ENCODE measurements around the gene ANKDD1B.
"Not testable (repeated sequence)": the region's sequence is repeated elsewhere in the genome, so short reads cannot be mapped to it uniquely, and the experiment has no call there.

ANKDD1B gene

GRCh38 chr5:75611311-75612225 is at the start of gene ANKDD1B:
Gene ANKDD1B, plus strand, starts transcription at chr5:75611453. Its CDS starts 182 bp downstream, at chr5:75611635.
- no peak for DNase-seq

- not testable (repeated sequence) for DNase-seq
Measured at GRCh38 chr5:75565991-75566709, 45.1 kb upstream of the ANKDD1B start.

- DNase-seq = peak; percentile 30 to 39
Measured at GRCh38 chr5:75566710-75567309, 44.4 kb upstream of the ANKDD1B start.

GRCh38 chr5:75567710-75568109 is 43.5 kb upstream of the ANKDD1B start:
- DNase-seq = no peak

GRCh38 chr5:75568202-75568601 is 43.1 kb upstream of the ANKDD1B start:
- DNase-seq = no peak

GRCh38 chr5:75571547-75571946 is 39.7 kb upstream of the ANKDD1B start:
- no peak for DNase-seq

- no peak for DNase-seq
Measured at GRCh38 chr5:75574791-75575190, 36.5 kb upstream of the ANKDD1B start.

- DNase-seq = not testable (repeated sequence)
Measured at GRCh38 chr5:75578280-75578679, 33.0 kb upstream of the ANKDD1B start.

GRCh38 chr5:75584641-75585040 is 26.6 kb upstream of the ANKDD1B start:
- DNase-seq = no peak

- DNase-seq = no peak
Measured at GRCh38 chr5:75588666-75589065, 22.6 kb upstream of the ANKDD1B start.

- DNase-seq = no peak
Measured at GRCh38 chr5:75600535-75600934, 10.7 kb upstream of the ANKDD1B start.

- DNase-seq = no peak
Measured at GRCh38 chr5:75601567-75601966, 9.7 kb upstream of the ANKDD1B start.

- no peak for DNase-seq
Measured at GRCh38 chr5:75601996-75602395, 9.3 kb upstream of the ANKDD1B start.

GRCh38 chr5:75603371-75603770 is 7.9 kb upstream of the ANKDD1B start:
- DNase-seq = no peak

GRCh38 chr5:75603821-75604220 is 7.4 kb upstream of the ANKDD1B start:
- no peak for DNase-seq

GRCh38 chr5:75607341-75607740 is 3.9 kb upstream of the ANKDD1B start:
- DNase-seq = not testable (repeated sequence)

- DNase-seq = no peak
Measured at GRCh38 chr5:75608870-75609269, 2.4 kb upstream of the ANKDD1B start.

- DNase-seq = no peak
Measured at GRCh38 chr5:75610201-75610600, 1.1 kb upstream of the ANKDD1B start.

- DNase-seq = not testable (repeated sequence)
Measured at GRCh38 chr5:75610859-75611310, 368 bp upstream of the ANKDD1B start.

GRCh38 chr5:75612226-75612569 is 945 bp downstream of the ANKDD1B start:
- no peak for DNase-seq

- DNase-seq = no peak
Measured at GRCh38 chr5:75612901-75613300, 1.6 kb downstream of the ANKDD1B start.

- no peak for DNase-seq
Measured at GRCh38 chr5:75614176-75614575, 2.9 kb downstream of the ANKDD1B start.

GRCh38 chr5:75616371-75616881 is 5.2 kb downstream of the ANKDD1B start:
- DNase-seq = no peak
